ENCODE results near the gene DENND4A. TPM values are rescaled to one million over a fixed set of nuclear protein-coding genes. Genes with fewer than 3 reads are reported as not detected.

DENND4A gene
- total RNA-seq, 2 donors from 2014 or later: 15.7 to 21.8 TPM

- intact Hi-C loops (cut with DNase I): no loop called here
- H3K4me1 ChIP-seq: peaks cover 4% of the 10 kb centered on the region
- no peak overlapping the region for H3K4me3 ChIP-seq
These were observed 40.7 kb upstream of the DENND4A start for GRCh38 chr15:65832549-65833364.

GRCh38 chr15:65829130-65829764 lies 37.2 kb upstream of the DENND4A start:
- peak; percentile 25 for TF ChIP-seq CTCF (IDR thresholded peaks at IDR 0.05)
- Histone ChIP-seq H3K4me3 (no peak overlapping the region), H3K27ac (no peak overlapping the region), H3K9me3 (no peaks in the 10 kb centered on the region), H3K9ac (ENCODE audit: low read depth in 2 of 2, low read length in 2 of 2) (no peak overlapping the region), H3K27me3 (no peaks in the 10 kb centered on the region), H3K36me3 (no peaks in the 10 kb centered on the region), H3K4me1 (peaks cover 4% of the 10 kb centered on the region)
- intact Hi-C loops (cut with DNase I): loop anchor here (10.0 kb wide), 1 partner anchor 184 kb away; no protein-coding TSS in a partner anchor
- no peak for DNase-seq

More at GRCh38 chr15:65832549-65833364, 40.7 kb upstream of the DENND4A start:
- Histone ChIP-seq H3K27me3 (no peaks in the 10 kb centered on the region), H3K27ac (peak overlapping the region; percentile 87), H3K9me3 (no peaks in the 10 kb centered on the region), H3K36me3 (no peaks in the 10 kb centered on the region), H3K9ac (ENCODE audit: low read depth in 2 of 2, low read length in 2 of 2) (peak overlapping the region; percentile 3 to 57)
- DNase-seq: peak; percentile 88
- TF ChIP-seq CTCF (IDR thresholded peaks at IDR 0.05): no peak

- peaks cover 4% of the 10 kb centered on the region for H3K4me1 ChIP-seq
- H3K27ac ChIP-seq: no peak overlapping the region
- no peak for DNase-seq
These were observed 36.5 kb upstream of the DENND4A start for GRCh38 chr15:65828585-65828984.

GRCh38 chr15:65827065-65827464 lies 35.0 kb upstream of the DENND4A start:
- Histone ChIP-seq H3K9me3 (no peaks in the 10 kb centered on the region), H3K9ac (ENCODE audit: low read depth in 2 of 2, low read length in 2 of 2) (no peak overlapping the region), H3K4me3 (no peak overlapping the region), H3K36me3 (no peaks in the 10 kb centered on the region), H3K27me3 (no peaks in the 10 kb centered on the region), H3K27ac (no peak overlapping the region), H3K4me1 (peaks cover under 1% of the 10 kb centered on the region)
- no peak for TF ChIP-seq CTCF (IDR thresholded peaks at IDR 0.05)
- intact Hi-C loops (cut with DNase I): loop anchor here (10.0 kb wide), 1 partner anchor 182 kb away; no protein-coding TSS in a partner anchor
- peak; percentile 15 for DNase-seq

More at GRCh38 chr15:65828585-65828984, 36.5 kb upstream of the DENND4A start:
- H3K9ac ChIP-seq (ENCODE audit: low read depth in 2 of 2, low read length in 2 of 2): no peak overlapping the region
- no peak for TF ChIP-seq CTCF (IDR thresholded peaks at IDR 0.05)
- no peaks in the 10 kb centered on the region for H3K27me3 ChIP-seq
- H3K4me3 ChIP-seq: no peak overlapping the region
- intact Hi-C loops (cut with DNase I): loop anchor here (10.0 kb wide), 1 partner anchor 184 kb away; no protein-coding TSS in a partner anchor
- H3K9me3 ChIP-seq: no peaks in the 10 kb centered on the region
- no peaks in the 10 kb centered on the region for H3K36me3 ChIP-seq

GRCh38 chr15:65824941-65825544 lies 33.0 kb upstream of the DENND4A start:
- Histone ChIP-seq H3K27me3 (no peaks in the 10 kb centered on the region), H3K4me3 (no peak overlapping the region), H3K9ac (ENCODE audit: low read depth in 2 of 2, low read length in 2 of 2) (no peak overlapping the region), H3K27ac (no peak overlapping the region), H3K36me3 (no peaks in the 10 kb centered on the region), H3K9me3 (no peaks in the 10 kb centered on the region), H3K4me1 (no peaks in the 10 kb centered on the region)
- no peak for TF ChIP-seq CTCF (IDR thresholded peaks at IDR 0.05)
- DNase-seq: no peak
- intact Hi-C loops (cut with DNase I): loop anchor here (10.0 kb wide), 1 partner anchor 180 kb away; no protein-coding TSS in a partner anchor
